Measurements from ENCODE around the gene TSSK2. TPM values are rescaled to one million over a fixed set of nuclear protein-coding genes. Genes with fewer than 3 reads are reported as not detected.

The TSSK2 gene
- total and polyA plus RNA-seq, 2 experiments from 2014 or later: not detected

DNA sequence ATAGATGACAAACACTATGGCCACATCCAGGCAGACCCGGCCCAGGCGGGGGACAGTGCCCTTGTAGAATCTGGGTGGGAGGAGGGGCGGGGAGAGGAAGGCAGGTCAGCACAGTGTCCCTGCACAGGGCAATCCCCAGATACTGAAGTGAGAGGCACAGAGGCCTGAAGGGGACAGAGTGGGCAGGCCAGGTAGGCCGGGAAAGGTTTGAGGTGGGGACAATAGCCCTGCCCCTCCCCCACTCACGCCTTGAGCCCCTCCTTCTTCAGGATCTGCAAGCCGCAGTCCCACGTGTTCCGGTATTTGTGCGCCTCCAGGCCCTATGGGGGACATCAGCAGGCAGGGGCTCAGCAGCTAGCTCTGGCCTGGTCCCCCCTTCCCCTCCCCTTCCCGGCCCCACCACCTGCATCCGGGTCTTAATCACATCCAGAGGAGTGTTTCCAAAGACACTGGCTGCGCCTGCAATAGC is 45.1 kb downstream of the TSSK2 start:
- Mint-ChIP-seq H3K9me3 (no peaks in the 10 kb centered on the region; the same call in 2 of the 3 replicates), H3K27ac (peak overlapping the region; percentile 19), H3K36me3 (ENCODE audit: low read depth) (peaks cover 13% of the 10 kb centered on the region; the same call in 2 of the 3 replicates), H3K4me1 (peaks cover 40% of the 10 kb centered on the region), H3K27me3 (ENCODE audit: insufficient read depth, low read depth, poor library complexity) (peaks cover 38% of the 10 kb centered on the region), H3K4me3 (peak overlapping the region; percentile 76)
- Histone ChIP-seq H3F3A (replicated peaks; ENCODE audit: low read depth) (peaks cover 33% of the 10 kb centered on the region), H3K4me3 (peak overlapping the region; percentile 62; the same call in 1 of the 2 replicates), H3K27me3 (ENCODE audit: insufficient read depth) (0 out of 2 replicates have a peak, but pooled peaks cover under 1% of the 10 kb centered on the region), H3K4me1 (ENCODE audit: insufficient read depth) (peaks cover 40% of the 10 kb centered on the region), H3K79me2 (replicated peaks; ENCODE audit: insufficient read depth) (peaks cover 32% of the 10 kb centered on the region), H4K20me1 (replicated peaks; ENCODE audit: insufficient read depth) (peaks cover 7% of the 10 kb centered on the region), H3K36me3 (ENCODE audit: insufficient read depth) (no peaks in the 10 kb centered on the region), H3K4me2 (peak overlapping the region; percentile 96), H2AFZ (no peak overlapping the region), H3K9me2 (ENCODE audit: insufficient read depth) (no peaks in the 10 kb centered on the region), H3K27ac (ENCODE audit: low read depth) (peak overlapping the region; percentile 72; the same call in 1 of the 2 replicates)
- DNase-seq (ENCODE audit: low spot score) (peak; percentile 60), ATAC-seq (no peak)
- TF ChIP-seq ZNF331 (CRISPR knock-in tag; IDR thresholded peaks at IDR 0.05; ENCODE audit: low read depth) (no peak), STAT1 (IDR thresholded peaks at IDR 0.05; ENCODE audit: unreplicated experiment) (no peak), ZNF114 (CRISPR knock-in tag; IDR thresholded peaks at IDR 0.05) (no peak), NANOG (IDR thresholded peaks at IDR 0.05; ENCODE audit: borderline replicate concordance) (no peak), CREB1 (CRISPR knock-in tag; IDR thresholded peaks at IDR 0.05; ENCODE audit: low read depth) (no peak), JUNB (IDR thresholded peaks at IDR 0.05; ENCODE audit: unreplicated experiment) (no peak), EZH2phosphoT487 (IDR thresholded peaks at IDR 0.05; ENCODE audit: unreplicated experiment) (no peak), POLR2AphosphoS5 (IDR thresholded peaks at IDR 0.05; ENCODE audit: low read depth) (no peak; the same call in 1 of the 2 replicates), EZH2 (IDR thresholded peaks at IDR 0.05; ENCODE audit: low read depth, unreplicated experiment) (no peak)
- TF ChIP-seq, protein P1, sequence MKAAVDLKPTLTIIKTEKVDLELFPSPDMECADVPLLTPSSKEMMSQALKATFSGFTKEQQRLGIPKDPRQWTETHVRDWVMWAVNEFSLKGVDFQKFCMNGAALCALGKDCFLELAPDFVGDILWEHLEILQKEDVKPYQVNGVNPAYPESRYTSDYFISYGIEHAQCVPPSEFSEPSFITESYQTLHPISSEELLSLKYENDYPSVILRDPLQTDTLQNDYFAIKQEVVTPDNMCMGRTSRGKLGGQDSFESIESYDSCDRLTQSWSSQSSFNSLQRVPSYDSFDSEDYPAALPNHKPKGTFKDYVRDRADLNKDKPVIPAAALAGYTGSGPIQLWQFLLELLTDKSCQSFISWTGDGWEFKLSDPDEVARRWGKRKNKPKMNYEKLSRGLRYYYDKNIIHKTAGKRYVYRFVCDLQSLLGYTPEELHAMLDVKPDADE (IDR thresholded peaks at IDR 0.05): no peak
- TF ChIP-seq, protein P2, sequence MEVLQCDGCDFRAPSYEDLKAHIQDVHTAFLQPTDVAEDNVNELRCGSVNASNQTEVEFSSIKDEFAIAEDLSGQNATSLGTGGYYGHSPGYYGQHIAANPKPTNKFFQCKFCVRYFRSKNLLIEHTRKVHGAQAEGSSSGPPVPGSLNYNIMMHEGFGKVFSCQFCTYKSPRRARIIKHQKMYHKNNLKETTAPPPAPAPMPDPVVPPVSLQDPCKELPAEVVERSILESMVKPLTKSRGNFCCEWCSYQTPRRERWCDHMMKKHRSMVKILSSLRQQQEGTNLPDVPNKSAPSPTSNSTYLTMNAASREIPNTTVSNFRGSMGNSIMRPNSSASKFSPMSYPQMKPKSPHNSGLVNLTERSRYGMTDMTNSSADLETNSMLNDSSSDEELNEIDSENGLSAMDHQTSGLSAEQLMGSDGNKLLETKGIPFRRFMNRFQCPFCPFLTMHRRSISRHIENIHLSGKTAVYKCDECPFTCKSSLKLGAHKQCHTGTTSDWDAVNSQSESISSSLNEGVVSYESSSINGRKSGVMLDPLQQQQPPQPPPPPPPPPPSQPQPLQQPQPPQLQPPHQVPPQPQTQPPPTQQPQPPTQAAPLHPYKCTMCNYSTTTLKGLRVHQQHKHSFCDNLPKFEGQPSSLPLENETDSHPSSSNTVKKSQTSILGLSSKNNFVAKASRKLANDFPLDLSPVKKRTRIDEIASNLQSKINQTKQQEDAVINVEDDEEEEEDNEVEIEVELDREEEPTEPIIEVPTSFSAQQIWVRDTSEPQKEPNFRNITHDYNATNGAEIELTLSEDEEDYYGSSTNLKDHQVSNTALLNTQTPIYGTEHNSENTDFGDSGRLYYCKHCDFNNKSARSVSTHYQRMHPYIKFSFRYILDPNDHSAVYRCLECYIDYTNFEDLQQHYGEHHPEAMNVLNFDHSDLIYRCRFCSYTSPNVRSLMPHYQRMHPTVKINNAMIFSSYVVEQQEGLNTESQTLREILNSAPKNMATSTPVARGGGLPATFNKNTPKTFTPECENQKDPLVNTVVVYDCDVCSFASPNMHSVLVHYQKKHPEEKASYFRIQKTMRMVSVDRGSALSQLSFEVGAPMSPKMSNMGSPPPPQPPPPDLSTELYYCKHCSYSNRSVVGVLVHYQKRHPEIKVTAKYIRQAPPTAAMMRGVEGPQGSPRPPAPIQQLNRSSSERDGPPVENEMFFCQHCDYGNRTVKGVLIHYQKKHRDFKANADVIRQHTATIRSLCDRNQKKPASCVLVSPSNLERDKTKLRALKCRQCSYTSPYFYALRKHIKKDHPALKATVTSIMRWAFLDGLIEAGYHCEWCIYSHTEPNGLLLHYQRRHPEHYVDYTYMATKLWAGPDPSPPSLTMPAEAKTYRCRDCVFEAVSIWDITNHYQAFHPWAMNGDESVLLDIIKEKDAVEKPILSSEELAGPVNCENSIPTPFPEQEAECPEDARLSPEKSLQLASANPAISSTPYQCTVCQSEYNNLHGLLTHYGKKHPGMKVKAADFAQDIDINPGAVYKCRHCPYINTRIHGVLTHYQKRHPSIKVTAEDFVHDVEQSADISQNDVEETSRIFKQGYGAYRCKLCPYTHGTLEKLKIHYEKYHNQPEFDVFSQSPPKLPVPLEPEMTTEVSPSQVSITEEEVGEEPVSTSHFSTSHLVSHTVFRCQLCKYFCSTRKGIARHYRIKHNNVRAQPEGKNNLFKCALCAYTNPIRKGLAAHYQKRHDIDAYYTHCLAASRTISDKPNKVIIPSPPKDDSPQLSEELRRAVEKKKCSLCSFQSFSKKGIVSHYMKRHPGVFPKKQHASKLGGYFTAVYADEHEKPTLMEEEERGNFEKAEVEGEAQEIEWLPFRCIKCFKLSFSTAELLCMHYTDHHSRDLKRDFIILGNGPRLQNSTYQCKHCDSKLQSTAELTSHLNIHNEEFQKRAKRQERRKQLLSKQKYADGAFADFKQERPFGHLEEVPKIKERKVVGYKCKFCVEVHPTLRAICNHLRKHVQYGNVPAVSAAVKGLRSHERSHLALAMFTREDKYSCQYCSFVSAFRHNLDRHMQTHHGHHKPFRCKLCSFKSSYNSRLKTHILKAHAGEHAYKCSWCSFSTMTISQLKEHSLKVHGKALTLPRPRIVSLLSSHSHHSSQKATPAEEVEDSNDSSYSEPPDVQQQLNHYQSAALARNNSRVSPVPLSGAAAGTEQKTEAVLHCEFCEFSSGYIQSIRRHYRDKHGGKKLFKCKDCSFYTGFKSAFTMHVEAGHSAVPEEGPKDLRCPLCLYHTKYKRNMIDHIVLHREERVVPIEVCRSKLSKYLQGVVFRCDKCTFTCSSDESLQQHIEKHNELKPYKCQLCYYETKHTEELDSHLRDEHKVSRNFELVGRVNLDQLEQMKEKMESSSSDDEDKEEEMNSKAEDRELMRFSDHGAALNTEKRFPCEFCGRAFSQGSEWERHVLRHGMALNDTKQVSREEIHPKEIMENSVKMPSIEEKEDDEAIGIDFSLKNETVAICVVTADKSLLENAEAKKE (CRISPR knock-in tag; IDR thresholded peaks at IDR 0.05): no peak
- TF ChIP-seq, protein P3, sequence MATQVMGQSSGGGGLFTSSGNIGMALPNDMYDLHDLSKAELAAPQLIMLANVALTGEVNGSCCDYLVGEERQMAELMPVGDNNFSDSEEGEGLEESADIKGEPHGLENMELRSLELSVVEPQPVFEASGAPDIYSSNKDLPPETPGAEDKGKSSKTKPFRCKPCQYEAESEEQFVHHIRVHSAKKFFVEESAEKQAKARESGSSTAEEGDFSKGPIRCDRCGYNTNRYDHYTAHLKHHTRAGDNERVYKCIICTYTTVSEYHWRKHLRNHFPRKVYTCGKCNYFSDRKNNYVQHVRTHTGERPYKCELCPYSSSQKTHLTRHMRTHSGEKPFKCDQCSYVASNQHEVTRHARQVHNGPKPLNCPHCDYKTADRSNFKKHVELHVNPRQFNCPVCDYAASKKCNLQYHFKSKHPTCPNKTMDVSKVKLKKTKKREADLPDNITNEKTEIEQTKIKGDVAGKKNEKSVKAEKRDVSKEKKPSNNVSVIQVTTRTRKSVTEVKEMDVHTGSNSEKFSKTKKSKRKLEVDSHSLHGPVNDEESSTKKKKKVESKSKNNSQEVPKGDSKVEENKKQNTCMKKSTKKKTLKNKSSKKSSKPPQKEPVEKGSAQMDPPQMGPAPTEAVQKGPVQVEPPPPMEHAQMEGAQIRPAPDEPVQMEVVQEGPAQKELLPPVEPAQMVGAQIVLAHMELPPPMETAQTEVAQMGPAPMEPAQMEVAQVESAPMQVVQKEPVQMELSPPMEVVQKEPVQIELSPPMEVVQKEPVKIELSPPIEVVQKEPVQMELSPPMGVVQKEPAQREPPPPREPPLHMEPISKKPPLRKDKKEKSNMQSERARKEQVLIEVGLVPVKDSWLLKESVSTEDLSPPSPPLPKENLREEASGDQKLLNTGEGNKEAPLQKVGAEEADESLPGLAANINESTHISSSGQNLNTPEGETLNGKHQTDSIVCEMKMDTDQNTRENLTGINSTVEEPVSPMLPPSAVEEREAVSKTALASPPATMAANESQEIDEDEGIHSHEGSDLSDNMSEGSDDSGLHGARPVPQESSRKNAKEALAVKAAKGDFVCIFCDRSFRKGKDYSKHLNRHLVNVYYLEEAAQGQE (IDR thresholded peaks at IDR 0.05; ENCODE audit: unreplicated experiment): no peak
- TF ChIP-seq, protein P4, sequence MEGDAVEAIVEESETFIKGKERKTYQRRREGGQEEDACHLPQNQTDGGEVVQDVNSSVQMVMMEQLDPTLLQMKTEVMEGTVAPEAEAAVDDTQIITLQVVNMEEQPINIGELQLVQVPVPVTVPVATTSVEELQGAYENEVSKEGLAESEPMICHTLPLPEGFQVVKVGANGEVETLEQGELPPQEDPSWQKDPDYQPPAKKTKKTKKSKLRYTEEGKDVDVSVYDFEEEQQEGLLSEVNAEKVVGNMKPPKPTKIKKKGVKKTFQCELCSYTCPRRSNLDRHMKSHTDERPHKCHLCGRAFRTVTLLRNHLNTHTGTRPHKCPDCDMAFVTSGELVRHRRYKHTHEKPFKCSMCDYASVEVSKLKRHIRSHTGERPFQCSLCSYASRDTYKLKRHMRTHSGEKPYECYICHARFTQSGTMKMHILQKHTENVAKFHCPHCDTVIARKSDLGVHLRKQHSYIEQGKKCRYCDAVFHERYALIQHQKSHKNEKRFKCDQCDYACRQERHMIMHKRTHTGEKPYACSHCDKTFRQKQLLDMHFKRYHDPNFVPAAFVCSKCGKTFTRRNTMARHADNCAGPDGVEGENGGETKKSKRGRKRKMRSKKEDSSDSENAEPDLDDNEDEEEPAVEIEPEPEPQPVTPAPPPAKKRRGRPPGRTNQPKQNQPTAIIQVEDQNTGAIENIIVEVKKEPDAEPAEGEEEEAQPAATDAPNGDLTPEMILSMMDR (conservative IDR thresholded peaks at IDR 0.05; ENCODE audit: low read depth in 2 of 2): no peak

Measured in GM23338 (cell line).